Right lobe of liver (tissue), 4 donors: Measurements from ENCODE around the gene PDIA5.

Source experiments
- CTCF ChIP-seq, 4 donors: fragments of 200-600 bp in 3 of 4; fragments of 450-650 bp in 1 of 4; IDR thresholded peaks; one replicate each; pipeline versions ENCODE4 v1.5.1 to v1.8.0; 2016 to 2022; ENCODE audit warnings: antibody characterized with exemption in 4 of 4, mild to moderate bottlenecking in 2 of 4
- POLR2A ChIP-seq: fragments of 450-650 bp; IDR thresholded peaks from one replicate; pipeline ENCODE4 v1.6.1; 2017; ENCODE audit warnings: antibody characterized with exemption, mild to moderate bottlenecking
- donor health status: DM: no; HTN: no; CAD: no.
- donor health status: DM: no; HTN: no; CAD: no.
- donor health status: DM: no; HTN: yes; CAD: no.

- no peak for TF ChIP-seq CTCF (IDR thresholded peaks at IDR 0.05)
- TF ChIP-seq POLR2A, result no peak
These were observed 5.7 kb downstream of the PDIA5 start for GRCh38 chr3:123072564-123072963.
